Endothelial cell of umbilical vein (primary cell): ENCODE measurements around the gene GTF3C4. TPM values are rescaled to one million over a fixed set of nuclear protein-coding genes. Genes with fewer than 3 reads are reported as not detected.

Experiments
- BruUV-seq: library from RNA; stranded (reverse); fragments of 400-500 nt; replicated peaks from 2 replicates; lab custom pipeline; 2021; lab: Mats Ljungman, UMichigan
- CTCF ChIA-PET: fragments of 300-600, 350-600 bp; sonication (Branson Sonifier 250); formaldehyde crosslinking; loops from one replicate; lab custom pipeline; 2021; ENCODE audit warnings: antibody characterized with exemption, inconsistent platforms; lab: Charles Lee
- POLR2A ChIA-PET: fragments of 300-600, 350-600 bp; sonication (Branson Sonifier 250); formaldehyde crosslinking; loops from one replicate; lab custom pipeline; 2021; ENCODE audit warnings: antibody characterized with exemption, inconsistent platforms; lab: Charles Lee
- DNase-seq: peaks from one replicate; pipeline ENCODE4 v3.0.0-alpha.2; 2011; ENCODE audit warnings: low read depth, low spot score
- FAIRE-seq: peaks from 2 replicates; lab custom pipeline; 2011; peaks lifted over from hg19 to GRCh38; lab: Jason Lieb, UNC
- H2AFZ ChIP-seq: 2 replicates; pipeline ENCODE4 v1.6.0; 2012; ENCODE audit warnings: low read depth, low read length, control low read depth, inconsistent platforms
- H3K27ac ChIP-seq: 2 replicates; pipeline ENCODE4 v1.5.1; 2011; ENCODE audit warnings: low read depth, mild to moderate bottlenecking, control low read depth, low read length, moderate library complexity; ENCODE audit not compliant: insufficient read depth
- H3K27me3 ChIP-seq, 2 experiments: 2 replicates each; pipeline versions ENCODE4 v1.6.0 to v1.6.1; 2011; ENCODE audit warnings: low read length in 2 of 2, mixed read lengths in 1 of 2; ENCODE audit not compliant: control insufficient read depth in 2 of 2, insufficient read depth in 2 of 2
- H3K36me3 ChIP-seq, 2 experiments: 2 replicates in 1 of 2; 3 replicates in 1 of 2; pipeline ENCODE4 v1.5.1; 2011; ENCODE audit warnings: low read length in 2 of 2, mild to moderate bottlenecking in 1 of 2, moderate library complexity in 1 of 2; ENCODE audit not compliant: control insufficient read depth in 2 of 2, insufficient read depth in 2 of 2; ENCODE audit errors: extremely low read depth in 1 of 2
- H3K4me1 ChIP-seq: 3 replicates; pipeline ENCODE4 v1.5.1; 2011; ENCODE audit warnings: mild to moderate bottlenecking, low read length; ENCODE audit not compliant: control insufficient read depth, insufficient read depth; ENCODE audit errors: extremely low read depth
- H3K4me2 ChIP-seq: 2 replicates; pipeline ENCODE4 v1.6.1; 2011; ENCODE audit warnings: low read length, control low read depth, mixed read lengths; ENCODE audit not compliant: insufficient read depth
- H3K4me3 ChIP-seq, 3 experiments: fragments of 200-600 bp in 1 of 3; sonication (generic), shearing (Covaris generic) in 1 of 3; replicated peaks in 1 of 3; 2 replicates each; pipeline ENCODE4 v1.5.1; 2011 to 2016; ENCODE audit warnings: control low read depth in 3 of 3, low read length in 3 of 3, mild to moderate bottlenecking in 2 of 3, inconsistent platforms in 1 of 3, low read depth in 1 of 3, moderate library complexity in 1 of 3; ENCODE audit not compliant: insufficient read depth in 1 of 3
- H3K79me2 ChIP-seq: 2 replicates; pipeline ENCODE4 v1.6.0; 2012; ENCODE audit warnings: low read length, inconsistent platforms; ENCODE audit not compliant: control insufficient read depth, insufficient read depth
- H3K9ac ChIP-seq: replicated peaks from 2 replicates; pipeline ENCODE3; 2011; ENCODE audit warnings: low read length, control low read depth; ENCODE audit not compliant: insufficient read depth; ENCODE audit errors: extremely low read depth
- H3K9me1 ChIP-seq: replicated peaks from 3 replicates; pipeline ENCODE4 v1.6.0; 2011; ENCODE audit warnings: mild to moderate bottlenecking, low read length; ENCODE audit not compliant: control insufficient read depth, insufficient read depth; ENCODE audit errors: extremely low read depth
- H3K9me3 ChIP-seq: replicated peaks from 2 replicates; pipeline ENCODE4 v1.5.1; 2012; ENCODE audit warnings: low read length, inconsistent platforms; ENCODE audit not compliant: control insufficient read depth, insufficient read depth
- H4K20me1 ChIP-seq: replicated peaks from 2 replicates; pipeline ENCODE3; 2011; ENCODE audit warnings: mild to moderate bottlenecking, low read length; ENCODE audit not compliant: control insufficient read depth, insufficient read depth; ENCODE audit errors: extremely low read depth
- CTCF ChIP-seq, 2 donors: IDR thresholded peaks; 1 replicate in 1 of 2; 2 replicates in 1 of 2; pipeline ENCODE4 v1.5.1; 2011; ENCODE audit warnings: low read length in 2 of 2, mild to moderate bottlenecking in 2 of 2, moderate library complexity in 2 of 2, control low read depth in 1 of 2, inconsistent platforms in 1 of 2, low read depth in 1 of 2; ENCODE audit not compliant: insufficient read depth in 1 of 2; ENCODE audit errors: extremely low read depth in 1 of 2
- GATA2 ChIP-seq: IDR thresholded peaks from 2 replicates; pipeline ENCODE4 v1.7.0; 2011; ENCODE audit warnings: low read depth, mild to moderate bottlenecking, moderate library complexity, mixed read lengths, low read length; ENCODE audit not compliant: insufficient read length, insufficient read depth
- JUN ChIP-seq: IDR thresholded peaks from 2 replicates; pipeline ENCODE4 v1.6.1; 2011; ENCODE audit warnings: borderline replicate concordance, low read depth; ENCODE audit not compliant: insufficient read length, insufficient read depth
- MAX ChIP-seq: IDR thresholded peaks from 2 replicates; pipeline ENCODE4 v1.6.1; 2011; ENCODE audit not compliant: insufficient read depth, insufficient read length
- MYC ChIP-seq: IDR thresholded peaks from one replicate; pipeline ENCODE4 v1.6.1; 2011; ENCODE audit warnings: mild to moderate bottlenecking, low read depth, low read length
- POLR2AphosphoS5 ChIP-seq: IDR thresholded peaks from 2 replicates; pipeline ENCODE4 v1.6.1; 2012; ENCODE audit warnings: low read depth, mild to moderate bottlenecking, control low read depth, low read length, moderate library complexity; ENCODE audit not compliant: insufficient read depth
- dilution Hi-C: fragments of 300-500 bp; cut with MboI; formaldehyde crosslinking; loops from one replicate; pipeline ENCODE4 v1.15.0; 2019; ENCODE audit warnings: low sequenced_read_pairs; ENCODE audit not compliant: extremely low pct_ligation_motif_present
- intact Hi-C: fragments of 100-400 bp; cut with micrococcal nuclease; formaldehyde crosslinking; loops from one replicate; pipeline ENCODE4 v1.10.0; 2022
- polyA plus RNA-seq, 4 experiments: library from polyadenylated mRNA; depleted of rRNA in 3 of 4; stranded (reverse) in 3 of 4; unstranded in 1 of 4; fragments of >200 nt; gene quantifications; 2 replicates each; pipeline versions ENCODE4 v1.2.1 to v1.2.3, GENCODE V29; 2011 to 2012; ENCODE audit warnings: missing spikeins in 1 of 4
- total RNA-seq: library from RNA; stranded (reverse); gene quantifications from 2 replicates; pipeline ENCODE4 v1.2.3, GENCODE V29; 2021

GTF3C4 gene
- total and polyA plus RNA-seq, 2 donors (not counting 3 experiments of a cell fraction or from before 2014, with no cell fraction given), result 3.3 to 19.2 TPM

- BruUV-seq, result no TSS peak
- Histone ChIP-seq H3K9ac (no peak overlapping the region), H2AFZ (no peak overlapping the region), H3K27ac (no peak overlapping the region), H3K4me3 (no peak overlapping the region), H3K9me3 (no peaks in the 10 kb centered on the region), H3K4me1 (no peaks in the 10 kb centered on the region), H3K79me2 (no peaks in the 10 kb centered on the region), H3K9me1 (no peaks in the 10 kb centered on the region), H3K27me3 (no peaks in the 10 kb centered on the region), H4K20me1 (peaks cover 3% of the 10 kb centered on the region), H3K4me2 (no peak overlapping the region), H3K36me3 (peaks cover 3 to 9% of the 10 kb centered on the region in 2 experiments)
- FAIRE-seq (no peak), DNase-seq (no peak)
- TF ChIP-seq CTCF (IDR thresholded peaks at IDR 0.05; ENCODE audit: extremely low read depth in 1 of 2, insufficient read depth in 1 of 2, low read depth in 1 of 2, low read length in 2 of 2), result no peak
- no peak for TF ChIP-seq JUN
- TF ChIP-seq GATA2, result no peak
- no peak for TF ChIP-seq MAX
- TF ChIP-seq MYC, result no peak
- TF ChIP-seq POLR2AphosphoS5, result no peak
- CTCF ChIA-PET, result no interaction called here
- POLR2A ChIA-PET, result no interaction called here
- intact Hi-C loops (no loop called here), dilution Hi-C loops (no loop called here)
Observed at GRCh38 chr9:132637351-132637750, 32.9 kb upstream of the GTF3C4 start.
